Ovary (tissue), 3 donors: ENCODE results near the gene VWA7.

Experiments
- POLR2A ChIP-seq: fragments of 450-650 bp; IDR thresholded peaks from one replicate; pipeline ENCODE4 v1.6.1; 2017; ENCODE audit warnings: antibody characterized with exemption, mild to moderate bottlenecking, moderate library complexity
- TF ChIP-seq, protein P1 (sequence below), 3 donors: fragments of 450-650 bp in 2 of 3; fragments of 200-600 bp in 1 of 3; IDR thresholded peaks; one replicate each; pipeline versions ENCODE4 v1.5.1 to v1.8.0; 2016 to 2022; ENCODE audit warnings: antibody characterized with exemption in 3 of 3, mild to moderate bottlenecking in 1 of 3
- donor health status: DM: no; HTN: no; CAD: no.

DNA sequence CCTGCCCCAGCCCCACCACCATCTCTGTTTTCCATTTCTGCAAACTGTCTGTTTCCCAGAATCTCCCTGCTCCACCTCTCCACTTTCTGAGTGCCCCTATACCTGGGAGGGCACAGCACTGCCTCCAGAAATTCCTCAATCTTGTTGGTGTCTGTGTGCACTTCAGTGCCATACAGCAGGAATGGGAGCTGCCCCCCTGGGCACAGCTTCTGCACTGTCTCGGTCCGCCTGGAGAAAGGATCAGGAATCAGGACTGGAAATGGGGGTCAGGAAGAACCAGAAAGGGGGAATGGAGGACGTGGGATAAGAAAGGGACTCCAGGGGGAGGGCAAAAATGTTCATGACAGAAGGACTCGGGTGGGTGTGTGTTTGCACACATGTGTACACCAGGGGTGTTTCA lies 43.4 kb downstream of the VWA7 start:
- TF ChIP-seq, protein P1, sequence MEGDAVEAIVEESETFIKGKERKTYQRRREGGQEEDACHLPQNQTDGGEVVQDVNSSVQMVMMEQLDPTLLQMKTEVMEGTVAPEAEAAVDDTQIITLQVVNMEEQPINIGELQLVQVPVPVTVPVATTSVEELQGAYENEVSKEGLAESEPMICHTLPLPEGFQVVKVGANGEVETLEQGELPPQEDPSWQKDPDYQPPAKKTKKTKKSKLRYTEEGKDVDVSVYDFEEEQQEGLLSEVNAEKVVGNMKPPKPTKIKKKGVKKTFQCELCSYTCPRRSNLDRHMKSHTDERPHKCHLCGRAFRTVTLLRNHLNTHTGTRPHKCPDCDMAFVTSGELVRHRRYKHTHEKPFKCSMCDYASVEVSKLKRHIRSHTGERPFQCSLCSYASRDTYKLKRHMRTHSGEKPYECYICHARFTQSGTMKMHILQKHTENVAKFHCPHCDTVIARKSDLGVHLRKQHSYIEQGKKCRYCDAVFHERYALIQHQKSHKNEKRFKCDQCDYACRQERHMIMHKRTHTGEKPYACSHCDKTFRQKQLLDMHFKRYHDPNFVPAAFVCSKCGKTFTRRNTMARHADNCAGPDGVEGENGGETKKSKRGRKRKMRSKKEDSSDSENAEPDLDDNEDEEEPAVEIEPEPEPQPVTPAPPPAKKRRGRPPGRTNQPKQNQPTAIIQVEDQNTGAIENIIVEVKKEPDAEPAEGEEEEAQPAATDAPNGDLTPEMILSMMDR (IDR thresholded peaks at IDR 0.05): no peak
- TF ChIP-seq POLR2A: no peak
